Upper lobe of right lung (tissue), 1 donor: Measurements from ENCODE around the gene PEX26. TPM values are rescaled to one million over a fixed set of nuclear protein-coding genes. Genes with fewer than 3 reads are reported as not detected.
"Not testable (repeated sequence)": the region's sequence is repeated elsewhere in the genome, so short reads cannot be mapped to it uniquely, and the experiment has no call there.

ENCODE experiments used
- ATAC-seq: fragments of 200-7000 bp; cut with Tn5 transposase; one replicate; pipeline ENCODE4 v1.9.1; 2020; ENCODE audit warnings: mild to moderate bottlenecking, moderate library complexity
- DNase-seq: peaks from one replicate; pipeline ENCODE4 v3.0.0-alpha.2; 2020
- H3K27ac ChIP-seq: fragments of 200-600 bp; one replicate; pipeline ENCODE4 v1.8.0; 2022
- H3K27me3 ChIP-seq: fragments of 200-600 bp; one replicate; pipeline ENCODE4 v1.8.0; 2022; ENCODE audit warnings: mild to moderate bottlenecking
- H3K36me3 ChIP-seq: fragments of 200-600 bp; one replicate; pipeline ENCODE4 v1.8.0; 2022
- H3K4me1 ChIP-seq: fragments of 200-600 bp; one replicate; pipeline ENCODE4 v1.8.0; 2022
- H3K4me3 ChIP-seq: fragments of 200-600 bp; one replicate; pipeline ENCODE4 v1.8.0; 2022; ENCODE audit warnings: mild to moderate bottlenecking
- H3K9me3 ChIP-seq: fragments of 200-600 bp; one replicate; pipeline ENCODE4 v1.8.0; 2022
- CTCF ChIP-seq: fragments of 200-600 bp; IDR thresholded peaks from one replicate; pipeline ENCODE4 v1.8.0; 2022; ENCODE audit warnings: antibody characterized with exemption
- intact Hi-C: fragments of 100-400 bp; cut with DNase I; formaldehyde crosslinking; loops from one replicate; pipeline ENCODE4 v1.11.0; 2022
- total RNA-seq: library from RNA; stranded (reverse); fragmentation: NEBNext Ultra II Directional; extraction: Animal tissue kit (Norgen Biotek cat#: 25700); gene quantifications from one replicate; pipeline ENCODE4 v1.2.1, GENCODE V29; 2021
- donor health status: DM: no; HTN: yes; CAD: no; lungs with severe emphysema.

The PEX26 gene
- total RNA-seq, 1 donor from 2014 or later: 35.5 TPM

- H3K36me3 ChIP-seq: no peaks in the 10 kb centered on the region
- DNase-seq (no peak), ATAC-seq (no peak)
- H3K27ac ChIP-seq: no peak overlapping the region
- H3K4me1 ChIP-seq: peaks cover 5% of the 10 kb centered on the region
- intact Hi-C loops: no loop called here
- TF ChIP-seq CTCF: no peak
- no peaks in the 10 kb centered on the region for H3K9me3 ChIP-seq
- no peak overlapping the region for H3K4me3 ChIP-seq
- H3K27me3 ChIP-seq: peaks cover 4% of the 10 kb centered on the region
These were observed 32.0 kb upstream of the PEX26 start for GRCh38 chr22:18045794-18046193.

GRCh38 chr22:18048041-18048440, 29.7 kb upstream of the PEX26 start:
- Histone ChIP-seq H3K4me3 (no peak overlapping the region), H3K36me3 (no peaks in the 10 kb centered on the region), H3K27me3 (peaks cover 4% of the 10 kb centered on the region), H3K9me3 (no peaks in the 10 kb centered on the region), H3K27ac (no peak overlapping the region), H3K4me1 (peaks cover 5% of the 10 kb centered on the region)
- ATAC-seq (no peak), DNase-seq (no peak)
- TF ChIP-seq CTCF: no peak
- intact Hi-C loops: no loop called here

- intact Hi-C loops: no loop called here
- Histone ChIP-seq H3K9me3 (no peaks in the 10 kb centered on the region), H3K4me3 (no peak overlapping the region), H3K36me3 (no peaks in the 10 kb centered on the region), H3K27me3 (peaks cover 4% of the 10 kb centered on the region), H3K4me1 (peaks cover 5% of the 10 kb centered on the region), H3K27ac (peak overlapping the region; percentile 24)
- TF ChIP-seq CTCF: no peak
- peak; percentile 60 for DNase-seq
- peak; percentile 56 for ATAC-seq
These were observed 29.3 kb upstream of the PEX26 start for GRCh38 chr22:18048441-18048898.

- no peak for TF ChIP-seq CTCF
- intact Hi-C loops: no loop called here
- peak; percentile 19 for DNase-seq
- no peak for ATAC-seq
- H3K27me3 ChIP-seq: peaks cover 4% of the 10 kb centered on the region
- H3K36me3 ChIP-seq: no peaks in the 10 kb centered on the region
- H3K4me3 ChIP-seq: no peak overlapping the region
- H3K9me3 ChIP-seq: no peaks in the 10 kb centered on the region
- peaks cover under 1% of the 10 kb centered on the region for H3K4me1 ChIP-seq
- no peak overlapping the region for H3K27ac ChIP-seq
These were observed 27.7 kb upstream of the PEX26 start for GRCh38 chr22:18050065-18050464.

- intact Hi-C loops, H3K4me1 ChIP-seq, H3K9me3 ChIP-seq, H3K27me3 ChIP-seq, H3K36me3 ChIP-seq, H3K27ac ChIP-seq, ATAC-seq, H3K4me3 ChIP-seq: not testable (repeated sequence)
- DNase-seq: peak; percentile 37
These were observed 26.7 kb upstream of the PEX26 start for GRCh38 chr22:18051113-18051512.

- intact Hi-C loops, H3K27me3 ChIP-seq, H3K27ac ChIP-seq, ATAC-seq, H3K4me3 ChIP-seq, H3K36me3 ChIP-seq, H3K9me3 ChIP-seq: not testable (repeated sequence)
- peaks cover 10% of the 10 kb centered on the region for H3K4me1 ChIP-seq
- peak; percentile 46 for DNase-seq
These were observed 24.4 kb upstream of the PEX26 start for GRCh38 chr22:18053216-18053946.
